Activated naive CD4-positive, alpha-beta T cell treated with anti-CD3 and anti-CD28 coated beads, Interleukin-2, amount 50 U/mL, for 24 hours (primary cell): ENCODE measurements around the gene UQCR11.

Experiments
- H3K27ac Mint-ChIP-seq: one replicate; pipeline ENCODE4 v1.8.0; 2021; ENCODE audit warnings: mild to moderate bottlenecking, mixed read lengths
- H3K27me3 Mint-ChIP-seq: one replicate; pipeline ENCODE4 v1.8.0; 2021; ENCODE audit warnings: mixed read lengths
- H3K36me3 Mint-ChIP-seq: one replicate; pipeline ENCODE4 v1.8.0; 2021; ENCODE audit warnings: mixed read lengths
- H3K4me1 Mint-ChIP-seq: one replicate; pipeline ENCODE4 v1.8.0; 2021; ENCODE audit warnings: mixed read lengths
- H3K4me3 Mint-ChIP-seq: one replicate; pipeline ENCODE4 v1.8.0; 2021; ENCODE audit warnings: mild to moderate bottlenecking, mixed read lengths
- H3K9me3 Mint-ChIP-seq: one replicate; pipeline ENCODE4 v1.8.0; 2021; ENCODE audit warnings: mixed read lengths

The UQCR11 gene

DNA sequence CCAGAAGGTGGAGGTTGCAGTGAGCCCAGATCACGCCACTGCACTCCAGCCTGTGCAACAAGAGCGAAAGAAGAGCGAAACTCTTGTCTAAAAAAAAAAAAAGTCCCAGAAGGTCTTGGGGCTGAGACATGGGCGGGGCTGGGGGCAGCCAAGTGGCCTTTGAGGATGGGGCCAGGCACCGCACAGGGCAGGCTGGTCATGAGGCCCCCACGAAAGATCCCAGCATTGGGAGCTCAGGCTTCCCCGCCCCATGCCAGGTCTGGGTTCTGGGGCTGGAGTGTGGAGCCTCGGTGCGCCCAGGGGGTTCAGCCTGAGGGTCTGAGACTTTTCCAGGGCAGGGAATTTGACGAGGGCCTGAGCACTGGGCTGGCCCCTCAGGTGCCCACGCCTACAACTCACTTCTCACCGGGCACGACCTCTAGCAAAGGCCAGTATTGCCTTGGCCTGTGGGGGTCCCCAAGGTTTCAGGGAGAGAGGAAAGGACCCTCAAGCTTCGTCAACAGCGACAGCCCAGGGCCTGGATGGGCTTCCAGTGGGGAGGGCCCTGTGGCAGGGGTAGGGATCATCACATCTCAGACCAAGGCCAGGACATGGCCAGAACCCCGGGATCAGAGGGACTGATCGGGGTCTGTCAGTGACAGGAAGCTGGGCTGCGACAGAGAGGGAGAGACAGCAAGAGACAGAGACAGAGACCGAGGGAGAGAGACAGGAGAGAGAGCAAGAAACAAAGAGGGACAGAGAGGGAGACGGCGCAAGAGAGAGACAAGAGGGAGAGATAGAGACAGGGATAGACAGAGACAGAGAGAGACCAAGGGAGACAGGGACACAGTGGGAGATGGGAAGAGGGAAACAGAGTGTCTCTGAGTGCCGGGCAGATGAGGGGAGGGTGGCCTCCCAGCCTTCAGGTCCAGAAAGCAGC, 29.7 kb downstream of the UQCR11 start:
- no peak overlapping the region for H3K27ac Mint-ChIP-seq
- H3K27me3 Mint-ChIP-seq = no peaks in the 10 kb centered on the region
- H3K4me1 Mint-ChIP-seq = peaks cover under 1% of the 10 kb centered on the region
- H3K36me3 Mint-ChIP-seq = peaks cover 3% of the 10 kb centered on the region
- H3K4me3 Mint-ChIP-seq = no peak overlapping the region
- no peaks in the 10 kb centered on the region for H3K9me3 Mint-ChIP-seq

DNA sequence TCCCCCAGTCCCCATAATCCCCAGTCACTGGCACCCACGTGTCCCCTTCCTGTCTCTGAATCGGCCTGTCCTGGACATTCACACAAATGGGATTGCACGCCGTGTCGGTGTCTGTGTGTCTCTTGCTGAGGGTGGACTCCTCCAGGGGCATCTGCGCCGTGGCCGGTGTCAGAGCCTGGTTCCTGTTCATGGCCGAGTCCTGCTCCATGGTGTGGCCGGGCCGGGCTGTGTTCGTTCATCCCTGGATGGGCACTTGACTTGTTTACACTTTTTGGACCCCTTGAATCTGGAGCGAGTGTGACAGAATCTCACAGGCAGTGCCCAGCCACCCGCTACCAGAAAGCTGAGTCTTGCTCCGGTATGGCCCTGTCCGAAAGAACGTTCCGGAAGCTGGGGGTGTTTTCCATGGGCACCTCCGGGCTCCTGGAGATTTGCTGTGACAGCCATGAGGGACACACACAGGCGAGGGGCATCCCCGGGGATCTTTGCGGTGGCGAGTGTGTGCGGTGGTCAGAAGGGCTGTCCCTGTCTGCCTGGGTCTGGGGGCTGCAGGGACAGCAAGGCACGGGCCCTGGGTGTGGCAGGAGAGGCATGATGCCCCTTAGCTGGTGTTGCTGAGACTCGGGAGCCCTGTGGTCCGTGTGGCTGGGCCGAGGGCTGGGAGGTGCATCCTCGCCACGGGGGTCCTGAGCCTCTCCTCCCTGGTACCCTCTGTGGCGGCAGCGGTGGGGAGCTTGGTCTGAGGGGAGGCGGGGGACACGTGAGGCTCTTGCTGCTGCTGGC, 30.7 kb downstream of the UQCR11 start:
- Mint-ChIP-seq H3K27ac (peak overlapping the region; percentile 62), H3K9me3 (no peaks in the 10 kb centered on the region), H3K4me3 (no peak overlapping the region), H3K4me1 (peaks cover 3% of the 10 kb centered on the region), H3K36me3 (peaks cover 1% of the 10 kb centered on the region), H3K27me3 (peaks cover 5% of the 10 kb centered on the region)

DNA sequence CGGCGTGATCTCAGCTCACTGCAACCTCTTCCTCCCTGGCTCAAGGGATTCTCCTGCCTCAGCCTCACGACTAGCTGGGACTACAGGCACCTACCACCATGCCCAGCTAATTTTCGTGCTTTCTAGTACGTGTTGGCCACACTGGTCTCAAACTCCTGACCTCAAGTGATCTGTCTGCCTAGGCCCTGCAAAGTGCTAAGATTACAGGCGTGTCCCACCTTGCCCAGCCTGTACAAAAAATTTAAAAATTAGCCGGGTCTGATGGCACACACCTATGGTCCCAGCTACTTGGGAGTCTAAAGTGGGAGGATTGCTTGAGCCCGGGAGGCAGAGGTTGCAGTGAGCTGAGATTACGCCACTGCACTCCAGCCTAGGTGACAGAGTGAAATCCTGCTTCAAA, 32.5 kb downstream of the UQCR11 start:
- peaks cover 3% of the 10 kb centered on the region for H3K4me1 Mint-ChIP-seq

DNA sequence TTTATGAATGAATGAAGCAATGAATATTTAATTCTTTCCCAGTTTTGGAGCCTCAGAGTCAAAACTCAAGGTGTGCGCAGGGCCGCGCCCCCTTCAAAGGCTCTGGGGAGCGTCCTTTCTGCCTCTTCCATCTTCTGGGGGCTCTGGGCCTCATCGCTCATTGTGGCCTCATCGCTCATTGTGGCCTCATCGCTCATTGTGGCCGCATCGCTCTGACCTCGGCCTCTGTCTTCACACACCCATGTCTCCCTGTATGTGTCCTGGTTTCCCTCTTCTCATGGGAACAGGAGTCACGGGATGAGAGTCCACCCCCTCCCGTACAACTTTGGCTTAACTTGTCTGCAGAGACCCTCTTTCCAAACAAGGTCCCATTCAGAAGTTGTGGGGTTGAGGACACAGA, 33.9 kb downstream of the UQCR11 start:
- peaks cover 1% of the 10 kb centered on the region for H3K36me3 Mint-ChIP-seq
- H3K27ac Mint-ChIP-seq = no peak overlapping the region
- no peaks in the 10 kb centered on the region for H3K9me3 Mint-ChIP-seq
- peaks cover 3% of the 10 kb centered on the region for H3K4me1 Mint-ChIP-seq
- H3K27me3 Mint-ChIP-seq = peaks cover 5% of the 10 kb centered on the region
- H3K4me3 Mint-ChIP-seq = no peak overlapping the region

More for the DNA sequence above, 32.5 kb downstream of the UQCR11 start:
- Mint-ChIP-seq H3K9me3 (no peaks in the 10 kb centered on the region), H3K4me3 (no peak overlapping the region), H3K27ac (no peak overlapping the region), H3K27me3 (peaks cover 5% of the 10 kb centered on the region), H3K36me3 (peaks cover 1% of the 10 kb centered on the region)

DNA sequence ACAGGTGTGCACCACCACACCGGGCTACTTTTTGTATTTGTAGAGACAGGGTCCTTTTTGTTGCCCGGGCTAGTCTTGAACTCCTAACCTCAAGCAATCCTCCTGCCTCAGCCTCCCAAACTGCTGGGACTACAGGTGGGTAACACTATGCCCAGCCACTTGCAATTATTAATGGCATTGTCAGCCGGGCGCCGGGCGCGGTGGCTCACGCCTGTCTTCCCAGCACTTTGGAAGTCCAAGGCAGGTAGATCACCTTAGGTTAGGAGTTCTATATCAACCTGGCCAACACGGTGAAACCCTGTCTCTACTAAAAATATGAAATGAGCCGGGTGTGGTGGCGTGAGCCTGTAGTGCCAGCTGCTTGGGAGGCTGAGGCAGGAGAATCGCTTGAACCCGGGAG, 34.4 kb downstream of the UQCR11 start:
- Mint-ChIP-seq H3K36me3 (peaks cover 1% of the 10 kb centered on the region), H3K9me3 (no peaks in the 10 kb centered on the region), H3K4me3 (no peak overlapping the region), H3K27ac (no peak overlapping the region), H3K4me1 (peaks cover 3% of the 10 kb centered on the region), H3K27me3 (peaks cover 5% of the 10 kb centered on the region)

DNA sequence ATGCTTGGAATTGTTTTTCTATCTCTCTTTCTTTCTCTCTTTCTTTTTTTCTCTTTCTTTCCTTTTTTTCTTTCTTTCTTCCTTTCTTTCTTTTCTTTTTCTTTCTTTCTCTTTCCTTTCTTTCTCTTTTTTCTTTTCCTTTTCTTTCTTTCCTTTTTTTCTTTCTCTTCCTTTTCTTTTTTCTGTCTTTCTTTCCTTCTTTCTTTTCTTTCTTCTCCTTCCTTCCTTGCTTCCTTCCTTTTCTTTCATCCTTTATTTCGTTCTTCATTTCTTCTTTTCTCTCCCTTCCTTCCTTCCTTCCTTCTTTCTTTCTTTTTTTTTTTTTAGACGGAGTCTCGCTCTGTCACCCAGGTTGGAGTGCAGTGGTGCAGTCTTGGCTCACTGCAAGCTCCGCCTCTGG, 35.3 kb downstream of the UQCR11 start:
- Mint-ChIP-seq H3K9me3 (no peaks in the 10 kb centered on the region), H3K27ac (peak overlapping the region; percentile 62), H3K4me3 (peak overlapping the region; percentile 58), H3K4me1 (peaks cover 3% of the 10 kb centered on the region), H3K27me3 (peaks cover 5% of the 10 kb centered on the region), H3K36me3 (peaks cover 1% of the 10 kb centered on the region)

DNA sequence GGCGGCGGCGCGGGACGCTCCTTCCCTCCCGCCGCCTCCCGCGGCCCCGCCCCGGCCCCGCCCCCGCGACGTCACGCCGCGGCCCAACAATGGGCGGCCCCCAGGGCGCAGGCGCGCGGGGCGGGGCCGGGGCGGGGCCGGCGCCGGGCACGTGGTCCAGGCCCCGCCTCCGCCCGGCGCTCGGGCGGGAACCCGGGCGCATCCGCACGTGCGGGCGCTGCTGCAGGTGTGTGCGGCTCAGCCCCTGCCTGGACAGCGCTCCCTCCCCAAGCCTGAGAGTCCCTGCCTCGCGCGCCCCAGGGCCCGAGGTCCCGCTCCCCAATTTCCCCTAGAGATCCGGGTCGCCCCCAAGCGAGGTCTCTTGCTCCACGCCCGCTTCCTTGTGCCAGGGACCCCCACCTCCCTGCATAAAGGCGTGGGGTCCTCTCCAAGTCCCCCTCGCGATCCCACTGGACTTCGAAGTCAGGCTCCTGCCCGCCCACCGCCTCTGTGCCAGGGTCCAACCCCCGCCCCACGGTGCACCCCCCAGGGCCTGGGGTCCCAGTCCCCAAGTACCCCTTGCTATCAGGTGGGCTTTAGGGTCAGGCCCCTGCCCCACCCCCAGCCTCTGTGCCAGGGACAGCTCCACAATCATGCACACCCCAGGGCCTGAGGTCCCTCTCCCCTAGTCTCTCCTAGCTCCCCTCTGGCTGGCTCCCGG, 36.8 kb downstream of the UQCR11 start, which contains the start of gene MEX3D:
TSS of gene MEX3D (minus strand) at position 6 of the 700 bp plus-strand sequence. CDS start 267 bp downstream, outside the sequence.
- peaks cover 1% of the 10 kb centered on the region for H3K36me3 Mint-ChIP-seq
- H3K9me3 Mint-ChIP-seq = no peaks in the 10 kb centered on the region
- peaks cover 5% of the 10 kb centered on the region for H3K27me3 Mint-ChIP-seq
- peaks cover 3% of the 10 kb centered on the region for H3K4me1 Mint-ChIP-seq
- peak within 1 kb of the TSS; percentile 23 for H3K4me3 Mint-ChIP-seq
- no peak within 1 kb of the TSS for H3K27ac Mint-ChIP-seq

DNA sequence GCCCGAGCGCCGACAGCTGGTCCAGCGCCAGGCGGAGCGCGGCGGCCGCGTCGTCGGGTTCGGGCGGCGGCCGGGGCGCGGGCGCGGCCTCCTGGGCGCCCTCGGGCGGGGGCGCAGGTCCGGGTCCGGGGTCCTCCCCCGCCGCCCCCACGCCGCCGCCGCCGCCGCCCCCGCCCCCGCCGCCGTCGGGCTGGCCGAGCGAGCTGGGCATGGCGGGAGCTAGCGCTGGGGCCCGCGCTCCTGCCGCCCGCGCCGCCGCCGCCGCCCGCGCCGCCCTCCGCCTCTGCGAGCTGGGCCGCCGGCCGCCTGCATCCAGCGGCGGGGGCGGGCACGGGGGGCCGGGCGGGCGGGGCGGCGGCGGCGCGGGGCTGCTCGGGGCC, 37.4 kb downstream of the UQCR11 start:
- Mint-ChIP-seq H3K4me1 (peaks cover 3% of the 10 kb centered on the region), H3K27me3 (peaks cover 5% of the 10 kb centered on the region), H3K36me3 (no peaks in the 10 kb centered on the region), H3K27ac (no peak overlapping the region), H3K9me3 (no peaks in the 10 kb centered on the region), H3K4me3 (no peak overlapping the region)

DNA sequence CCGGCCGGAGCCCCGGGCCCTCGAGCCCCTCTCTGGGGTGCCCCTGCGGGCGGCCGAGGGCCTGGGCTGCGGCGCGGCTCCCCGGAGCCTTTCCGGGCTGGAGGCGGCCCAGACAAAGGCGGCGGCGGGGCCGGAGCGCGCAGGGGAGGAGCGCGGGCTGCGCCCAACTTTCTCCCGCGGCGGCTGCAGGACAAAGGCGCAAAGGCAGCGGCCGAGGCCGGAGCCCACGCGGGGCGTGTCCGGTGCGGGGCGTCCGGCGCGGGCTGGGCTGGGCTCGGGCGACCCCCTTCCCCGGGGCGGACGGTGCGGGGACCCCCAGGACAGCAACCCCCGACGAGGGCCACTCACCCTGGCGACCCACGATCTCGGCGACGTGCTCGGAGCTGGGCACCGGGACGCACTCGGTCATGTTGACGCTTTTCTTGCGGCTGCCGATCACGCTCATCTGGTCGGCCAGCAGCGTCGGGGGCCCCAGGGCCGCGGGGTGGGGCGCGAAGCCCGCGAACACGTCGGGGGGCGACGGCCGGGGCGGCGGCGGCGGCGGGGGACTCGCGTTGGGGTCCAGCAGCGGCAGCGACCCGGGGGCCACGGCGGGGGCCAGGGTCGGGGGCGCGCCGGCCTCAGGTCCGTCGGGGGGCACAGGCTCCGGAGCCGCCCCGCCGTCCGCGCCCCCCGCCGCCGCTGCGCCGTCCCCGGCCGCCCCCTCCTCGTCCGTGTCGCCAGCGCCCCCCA, 38.0 kb downstream of the UQCR11 start:
- H3K4me3 Mint-ChIP-seq = no peak overlapping the region
- H3K36me3 Mint-ChIP-seq = no peaks in the 10 kb centered on the region
- H3K9me3 Mint-ChIP-seq = no peaks in the 10 kb centered on the region
- no peak overlapping the region for H3K27ac Mint-ChIP-seq
- peaks cover 5% of the 10 kb centered on the region for H3K27me3 Mint-ChIP-seq
- H3K4me1 Mint-ChIP-seq = peaks cover 3% of the 10 kb centered on the region

DNA sequence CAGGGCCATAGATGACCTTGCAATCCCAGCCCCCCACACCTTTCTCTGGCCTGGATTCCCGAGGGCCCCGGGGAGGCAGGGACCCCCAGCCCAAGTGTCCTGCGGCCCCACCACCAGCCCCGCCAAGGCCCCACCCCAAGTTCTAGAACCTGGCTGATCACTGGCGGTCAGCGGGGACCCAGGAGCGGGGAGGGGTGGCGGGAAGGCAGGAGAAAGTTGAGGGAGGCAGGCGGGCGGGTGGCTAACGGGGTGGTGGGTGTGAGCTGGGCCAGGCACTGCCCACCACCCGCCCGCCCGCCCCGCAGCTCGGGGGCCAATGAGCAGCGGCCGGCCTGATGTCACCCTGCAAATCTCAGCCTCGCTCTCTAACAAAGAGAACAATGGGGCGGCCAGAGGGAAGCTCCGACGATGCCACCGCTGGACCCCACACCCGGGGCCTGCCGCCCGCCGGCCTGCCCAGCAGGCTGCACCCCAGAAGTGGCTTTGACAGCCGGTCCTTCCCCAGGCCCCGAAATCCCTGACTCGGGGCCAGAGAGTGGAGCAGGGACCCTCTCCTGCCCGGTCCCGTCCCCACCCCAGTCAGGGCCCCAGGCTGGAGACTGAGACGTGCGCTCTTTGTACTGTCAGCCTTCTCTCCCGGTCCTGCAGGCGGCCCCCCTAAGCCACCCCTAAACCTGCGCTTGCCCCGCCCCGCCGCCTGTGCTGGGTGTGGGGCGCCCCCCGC, 38.7 kb downstream of the UQCR11 start:
- Mint-ChIP-seq H3K9me3 (no peaks in the 10 kb centered on the region), H3K27me3 (peaks cover 5% of the 10 kb centered on the region), H3K27ac (no peak overlapping the region), H3K4me3 (no peak overlapping the region), H3K4me1 (peaks cover 3% of the 10 kb centered on the region), H3K36me3 (no peaks in the 10 kb centered on the region)

DNA sequence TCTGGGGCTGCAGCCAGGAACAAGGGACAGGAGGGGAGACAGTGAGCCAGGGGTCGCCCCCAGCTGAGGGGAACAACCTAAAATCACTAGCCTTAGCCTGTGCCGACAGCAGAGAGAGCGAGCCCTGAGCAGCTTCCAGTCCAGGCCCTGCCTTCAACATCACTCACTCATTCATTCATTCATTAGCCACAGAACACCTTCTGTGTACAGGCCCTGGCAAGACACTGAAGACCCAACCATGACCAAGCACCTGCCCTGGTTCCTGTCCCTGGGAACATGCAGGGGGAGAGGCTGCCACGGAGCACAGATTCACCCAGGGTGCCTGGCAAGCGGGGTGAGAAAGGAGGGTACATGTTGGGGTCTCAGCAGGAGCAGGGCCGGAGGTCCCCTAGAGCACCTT, 42.0 kb downstream of the UQCR11 start:
- no peak overlapping the region for H3K27ac Mint-ChIP-seq
- no peaks in the 10 kb centered on the region for H3K9me3 Mint-ChIP-seq
- H3K4me3 Mint-ChIP-seq = no peak overlapping the region
- H3K4me1 Mint-ChIP-seq = no peaks in the 10 kb centered on the region
- H3K36me3 Mint-ChIP-seq = no peaks in the 10 kb centered on the region
- no peaks in the 10 kb centered on the region for H3K27me3 Mint-ChIP-seq

DNA sequence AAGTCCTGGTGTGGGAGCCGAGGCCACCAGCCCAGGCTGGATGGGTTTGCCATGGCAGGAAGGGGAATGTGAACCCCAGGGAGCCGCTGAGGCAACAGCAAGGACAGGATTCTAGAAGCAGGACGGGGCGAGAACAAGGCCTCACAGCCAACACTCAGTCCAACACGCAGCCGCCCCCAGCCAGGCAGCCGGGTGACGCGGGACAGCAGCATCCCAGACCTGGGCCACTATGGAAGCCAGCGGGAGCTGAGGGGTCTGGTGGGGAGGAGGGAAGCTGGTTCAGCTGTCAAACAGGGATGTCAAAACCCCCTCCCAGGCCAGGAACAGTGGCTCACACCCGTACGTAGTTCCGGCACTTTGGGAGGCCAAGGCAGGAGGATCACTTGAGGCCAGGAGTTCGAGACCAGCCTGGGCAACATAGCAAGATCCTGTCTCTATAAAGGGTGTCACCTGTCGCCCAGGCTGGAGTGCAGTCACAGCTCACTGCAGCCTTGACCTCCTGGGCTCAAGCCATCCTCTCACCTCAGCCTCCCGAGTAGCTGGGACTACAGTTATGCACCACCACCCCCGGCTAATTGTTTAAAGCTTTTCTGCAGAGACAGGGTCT, 43.9 kb downstream of the UQCR11 start:
- no peaks in the 10 kb centered on the region for H3K27me3 Mint-ChIP-seq
- H3K4me3 Mint-ChIP-seq = no peak overlapping the region
- no peaks in the 10 kb centered on the region for H3K9me3 Mint-ChIP-seq
- no peaks in the 10 kb centered on the region for H3K4me1 Mint-ChIP-seq
- no peaks in the 10 kb centered on the region for H3K36me3 Mint-ChIP-seq
- no peak overlapping the region for H3K27ac Mint-ChIP-seq

DNA sequence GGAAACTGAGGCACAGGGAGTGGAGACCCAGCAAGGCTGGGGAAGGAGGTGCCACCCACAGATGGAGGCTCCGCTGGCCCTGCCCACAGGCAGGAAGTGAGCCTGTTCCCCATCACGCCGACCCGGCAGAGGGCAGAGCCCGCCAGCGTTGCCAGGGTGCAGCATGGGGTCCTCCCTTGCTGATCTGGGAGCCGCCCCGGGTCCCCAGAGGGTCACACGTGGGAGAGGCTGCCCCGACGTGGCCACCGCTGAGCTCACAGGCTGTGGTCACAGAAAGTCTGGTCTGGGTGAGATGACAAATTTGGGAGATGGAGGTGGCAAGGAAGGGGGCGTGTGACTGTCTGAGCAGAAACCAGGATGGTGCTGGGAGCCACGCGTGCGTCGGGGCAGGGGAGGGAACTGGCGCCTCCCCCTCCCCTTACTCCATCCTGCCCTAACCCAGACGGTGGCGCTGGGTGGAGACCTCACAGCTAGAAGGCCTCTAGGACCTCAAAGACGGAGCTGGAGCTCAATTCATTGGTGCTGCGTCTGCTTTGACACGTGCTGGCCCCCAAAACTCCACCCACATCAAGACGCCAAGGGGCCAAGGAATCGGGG, 44.9 kb downstream of the UQCR11 start:
- no peaks in the 10 kb centered on the region for H3K4me1 Mint-ChIP-seq
- H3K36me3 Mint-ChIP-seq = no peaks in the 10 kb centered on the region
- H3K4me3 Mint-ChIP-seq = no peak overlapping the region
- H3K27ac Mint-ChIP-seq = no peak overlapping the region
- H3K27me3 Mint-ChIP-seq = no peaks in the 10 kb centered on the region
- H3K9me3 Mint-ChIP-seq = no peaks in the 10 kb centered on the region

DNA sequence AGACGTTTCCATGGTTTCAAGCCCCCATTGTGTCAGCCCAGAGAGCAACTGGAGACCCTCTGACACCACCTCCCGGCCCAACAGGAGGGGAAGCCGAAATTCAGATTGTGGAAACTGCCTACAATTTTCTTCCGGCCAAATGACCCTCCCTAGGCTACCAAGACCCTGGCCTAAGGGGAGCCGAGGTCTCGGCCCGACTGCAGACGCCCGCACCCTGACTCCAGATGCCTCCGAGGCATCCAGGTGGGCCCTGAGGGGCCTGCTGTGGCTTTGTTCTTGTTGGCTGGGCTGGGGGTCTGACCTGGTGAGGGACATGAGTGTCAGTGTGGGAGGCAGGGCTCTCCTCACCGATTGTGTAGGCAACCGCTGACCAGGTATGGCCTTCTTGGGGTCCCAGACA, 46.7 kb downstream of the UQCR11 start:
- no peaks in the 10 kb centered on the region for H3K4me1 Mint-ChIP-seq
- no peak overlapping the region for H3K4me3 Mint-ChIP-seq
- no peaks in the 10 kb centered on the region for H3K9me3 Mint-ChIP-seq
- H3K27me3 Mint-ChIP-seq = no peaks in the 10 kb centered on the region
- H3K27ac Mint-ChIP-seq = no peak overlapping the region
- no peaks in the 10 kb centered on the region for H3K36me3 Mint-ChIP-seq
